GM20431 (cell line): ENCODE data around the gene PTX3.

Source experiments
- in situ Hi-C: fragments of 300-500 bp; cut with MseI, MboI; formaldehyde crosslinking; loops from one replicate; pipeline ENCODE4 v1.15.0; 2020; ENCODE audit warnings: low sequenced_read_pairs; ENCODE audit not compliant: unreplicated experiment

PTX3 gene

GRCh38 chr3:157436583-157437291 lies at the start of gene PTX3:
PTX3 (plus strand) TSS chr3:157436850; CDS start chr3:157436934, 84 bp downstream.
- in situ Hi-C loops: no loop called here

- in situ Hi-C loops: no loop called here
Measured at GRCh38 chr3:157387708-157388435, 48.8 kb upstream of the PTX3 start.

GRCh38 chr3:157388976-157389375 lies 47.7 kb upstream of the PTX3 start:
- in situ Hi-C loops: no loop called here

- in situ Hi-C loops: no loop called here
Measured at GRCh38 chr3:157390713-157391515, 45.7 kb upstream of the PTX3 start.

GRCh38 chr3:157392104-157392503 lies 44.5 kb upstream of the PTX3 start:
- in situ Hi-C loops: no loop called here

- in situ Hi-C loops: no loop called here
Measured at GRCh38 chr3:157393113-157393512, 43.5 kb upstream of the PTX3 start.

GRCh38 chr3:157394411-157394810 lies 42.2 kb upstream of the PTX3 start:
- in situ Hi-C loops: no loop called here

GRCh38 chr3:157398598-157398997 lies 38.1 kb upstream of the PTX3 start:
- in situ Hi-C loops: no loop called here

- in situ Hi-C loops: no loop called here
Measured at GRCh38 chr3:157404381-157404780, 32.3 kb upstream of the PTX3 start.

- in situ Hi-C loops: no loop called here
Measured at GRCh38 chr3:157405457-157405856, 31.2 kb upstream of the PTX3 start.

- in situ Hi-C loops: no loop called here
Measured at GRCh38 chr3:157406394-157406793, 30.3 kb upstream of the PTX3 start.

GRCh38 chr3:157407769-157408168 lies 28.9 kb upstream of the PTX3 start:
- in situ Hi-C loops: no loop called here

- in situ Hi-C loops: no loop called here
Measured at GRCh38 chr3:157408499-157409149, 28.0 kb upstream of the PTX3 start.

GRCh38 chr3:157409516-157409915 lies 27.1 kb upstream of the PTX3 start:
- in situ Hi-C loops: no loop called here

- in situ Hi-C loops: no loop called here
Measured at GRCh38 chr3:157410945-157411344, 25.7 kb upstream of the PTX3 start.

- in situ Hi-C loops: no loop called here
Measured at GRCh38 chr3:157412323-157412855, 24.3 kb upstream of the PTX3 start.

GRCh38 chr3:157414861-157415260 lies 21.8 kb upstream of the PTX3 start:
- in situ Hi-C loops: no loop called here

- in situ Hi-C loops: no loop called here
Measured at GRCh38 chr3:157416347-157417087, 20.1 kb upstream of the PTX3 start.

- in situ Hi-C loops: no loop called here
Measured at GRCh38 chr3:157417247-157417646, 19.4 kb upstream of the PTX3 start.
